ENCODE data around the gene CD2AP. TPM values are rescaled to one million over a fixed set of nuclear protein-coding genes. Genes with fewer than 3 reads are reported as not detected.

Gene CD2AP
- total and polyA plus RNA-seq, 9 of the 15 experiments (the other 6 are each of a cell fraction or from before 2014, with no cell fraction given): 9.4 to 69.7 (median 38.7) TPM

- TF ChIP-seq POLR2AphosphoS2 (IDR thresholded peaks at IDR 0.05; ENCODE audit: low read length): no peak
- peak; percentile 60 for TF ChIP-seq ZNF316 (IDR thresholded peaks at IDR 0.05)
- no peak for TF ChIP-seq ZFPM2 (CRISPR knock-in tag; IDR thresholded peaks at IDR 0.05)
- TF ChIP-seq ZNF75A (CRISPR knock-in tag; IDR thresholded peaks at IDR 0.05): no peak
- no peak for TF ChIP-seq ZNF253 (CRISPR knock-in tag; conservative IDR thresholded peaks at IDR 0.05)
- no peak for TF ChIP-seq MYBL2 (IDR thresholded peaks at IDR 0.05; ENCODE audit: low read depth)
- TF ChIP-seq MYBL2 (CRISPR knock-in tag; IDR thresholded peaks at IDR 0.05; ENCODE audit: borderline replicate concordance): no peak
- TF ChIP-seq JUND (IDR thresholded peaks at IDR 0.05; ENCODE audit: borderline replicate concordance, low read depth, low read length): peak; percentile 91
- TF ChIP-seq JUND (tag; IDR thresholded peaks at IDR 0.05; ENCODE audit: borderline replicate concordance, low read depth, low read length): peak; percentile 95; the same call in 2 of the 3 replicates
- TF ChIP-seq, protein P1, sequence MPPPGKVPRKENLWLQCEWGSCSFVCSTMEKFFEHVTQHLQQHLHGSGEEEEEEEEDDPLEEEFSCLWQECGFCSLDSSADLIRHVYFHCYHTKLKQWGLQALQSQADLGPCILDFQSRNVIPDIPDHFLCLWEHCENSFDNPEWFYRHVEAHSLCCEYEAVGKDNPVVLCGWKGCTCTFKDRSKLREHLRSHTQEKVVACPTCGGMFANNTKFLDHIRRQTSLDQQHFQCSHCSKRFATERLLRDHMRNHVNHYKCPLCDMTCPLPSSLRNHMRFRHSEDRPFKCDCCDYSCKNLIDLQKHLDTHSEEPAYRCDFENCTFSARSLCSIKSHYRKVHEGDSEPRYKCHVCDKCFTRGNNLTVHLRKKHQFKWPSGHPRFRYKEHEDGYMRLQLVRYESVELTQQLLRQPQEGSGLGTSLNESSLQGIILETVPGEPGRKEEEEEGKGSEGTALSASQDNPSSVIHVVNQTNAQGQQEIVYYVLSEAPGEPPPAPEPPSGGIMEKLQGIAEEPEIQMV (tag; conservative IDR thresholded peaks at IDR 0.05; ENCODE audit: low read depth): no peak
- TF ChIP-seq TGIF2 (CRISPR knock-in tag; IDR thresholded peaks at IDR 0.05): no peak
- TF ChIP-seq, protein P2, sequence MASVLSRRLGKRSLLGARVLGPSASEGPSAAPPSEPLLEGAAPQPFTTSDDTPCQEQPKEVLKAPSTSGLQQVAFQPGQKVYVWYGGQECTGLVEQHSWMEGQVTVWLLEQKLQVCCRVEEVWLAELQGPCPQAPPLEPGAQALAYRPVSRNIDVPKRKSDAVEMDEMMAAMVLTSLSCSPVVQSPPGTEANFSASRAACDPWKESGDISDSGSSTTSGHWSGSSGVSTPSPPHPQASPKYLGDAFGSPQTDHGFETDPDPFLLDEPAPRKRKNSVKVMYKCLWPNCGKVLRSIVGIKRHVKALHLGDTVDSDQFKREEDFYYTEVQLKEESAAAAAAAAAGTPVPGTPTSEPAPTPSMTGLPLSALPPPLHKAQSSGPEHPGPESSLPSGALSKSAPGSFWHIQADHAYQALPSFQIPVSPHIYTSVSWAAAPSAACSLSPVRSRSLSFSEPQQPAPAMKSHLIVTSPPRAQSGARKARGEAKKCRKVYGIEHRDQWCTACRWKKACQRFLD (CRISPR knock-in tag; IDR thresholded peaks at IDR 0.05): no peak
- TF ChIP-seq TAL1 (IDR thresholded peaks at IDR 0.05): no peak
- no peak for TF ChIP-seq ZNF699 (CRISPR knock-in tag; IDR thresholded peaks at IDR 0.05; ENCODE audit: insufficient replicate concordance)
- TF ChIP-seq HBP1 (CRISPR knock-in tag; IDR thresholded peaks at IDR 0.05): no peak
- no peak for TF ChIP-seq GTF2A2 (tag; IDR thresholded peaks at IDR 0.05)
- peak; percentile 80 for TF ChIP-seq FOSL1 (tag; conservative IDR thresholded peaks at IDR 0.05)
- TF ChIP-seq, protein P3, sequence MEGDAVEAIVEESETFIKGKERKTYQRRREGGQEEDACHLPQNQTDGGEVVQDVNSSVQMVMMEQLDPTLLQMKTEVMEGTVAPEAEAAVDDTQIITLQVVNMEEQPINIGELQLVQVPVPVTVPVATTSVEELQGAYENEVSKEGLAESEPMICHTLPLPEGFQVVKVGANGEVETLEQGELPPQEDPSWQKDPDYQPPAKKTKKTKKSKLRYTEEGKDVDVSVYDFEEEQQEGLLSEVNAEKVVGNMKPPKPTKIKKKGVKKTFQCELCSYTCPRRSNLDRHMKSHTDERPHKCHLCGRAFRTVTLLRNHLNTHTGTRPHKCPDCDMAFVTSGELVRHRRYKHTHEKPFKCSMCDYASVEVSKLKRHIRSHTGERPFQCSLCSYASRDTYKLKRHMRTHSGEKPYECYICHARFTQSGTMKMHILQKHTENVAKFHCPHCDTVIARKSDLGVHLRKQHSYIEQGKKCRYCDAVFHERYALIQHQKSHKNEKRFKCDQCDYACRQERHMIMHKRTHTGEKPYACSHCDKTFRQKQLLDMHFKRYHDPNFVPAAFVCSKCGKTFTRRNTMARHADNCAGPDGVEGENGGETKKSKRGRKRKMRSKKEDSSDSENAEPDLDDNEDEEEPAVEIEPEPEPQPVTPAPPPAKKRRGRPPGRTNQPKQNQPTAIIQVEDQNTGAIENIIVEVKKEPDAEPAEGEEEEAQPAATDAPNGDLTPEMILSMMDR (IDR thresholded peaks at IDR 0.05 in 2 of 3, conservative IDR thresholded peaks at IDR 0.05 in 1 of 3; ENCODE audit: insufficient read depth in 2 of 3, low read depth in 1 of 3, low read length in 3 of 3): no peak
- no peak for TF ChIP-seq MTF1 (CRISPR knock-in tag; IDR thresholded peaks at IDR 0.05; ENCODE audit: borderline replicate concordance)
- TF ChIP-seq MAZ (CRISPR knock-in tag; conservative IDR thresholded peaks at IDR 0.05 in 1 of 2, IDR thresholded peaks at IDR 0.05 in 1 of 2): peak in 1 of 2 experiments; percentile 50; a peak in 1 of 4 replicates
- no peak for TF ChIP-seq ZNF232 (CRISPR knock-in tag; IDR thresholded peaks at IDR 0.05)
- no peak for TF ChIP-seq ZNF785 (CRISPR knock-in tag; IDR thresholded peaks at IDR 0.05)
These were observed 178.4 kb downstream of the CD2AP start (continued) for GRCh38 chr6:47655719-47656595.
